PFSK-1 (cell line): Measurements from ENCODE around the gene ZNF618.

Experiments
- FOXP2 ChIP-seq: optimal IDR thresholded peaks from 2 replicates; pipeline ENCODE3; 2011; ENCODE audit warnings: borderline replicate concordance, control low read depth, inconsistent platforms; ENCODE audit not compliant: insufficient read depth; ENCODE audit errors: extremely low read length, extremely low read depth
- POLR2AphosphoS5 ChIP-seq: IDR thresholded peaks from 2 replicates; pipeline ENCODE4 v1.6.1; 2012; ENCODE audit warnings: low read depth, mild to moderate bottlenecking, control low read depth, low read length, moderate library complexity
- SIN3A ChIP-seq: IDR thresholded peaks from 2 replicates; pipeline ENCODE4 v1.6.1; 2012; ENCODE audit warnings: mild to moderate bottlenecking, low read length, moderate library complexity, borderline replicate concordance; ENCODE audit not compliant: insufficient read depth
- TAF1 ChIP-seq: IDR thresholded peaks from 2 replicates; pipeline ENCODE4 v1.6.1; 2012; ENCODE audit warnings: low read length, control low read depth, borderline replicate concordance; ENCODE audit not compliant: insufficient read depth
- TF ChIP-seq, protein P1 (sequence below), 2 experiments: IDR thresholded peaks; 2 replicates each; pipeline versions ENCODE4 v1.6.1 to v1.8.0; 2011 to 2012; ENCODE audit warnings: low read depth in 2 of 2, low read length in 2 of 2, control low read depth in 1 of 2, inconsistent platforms in 1 of 2, mild to moderate bottlenecking in 1 of 2, moderate library complexity in 1 of 2; ENCODE audit not compliant: insufficient read depth in 1 of 2

DNA sequence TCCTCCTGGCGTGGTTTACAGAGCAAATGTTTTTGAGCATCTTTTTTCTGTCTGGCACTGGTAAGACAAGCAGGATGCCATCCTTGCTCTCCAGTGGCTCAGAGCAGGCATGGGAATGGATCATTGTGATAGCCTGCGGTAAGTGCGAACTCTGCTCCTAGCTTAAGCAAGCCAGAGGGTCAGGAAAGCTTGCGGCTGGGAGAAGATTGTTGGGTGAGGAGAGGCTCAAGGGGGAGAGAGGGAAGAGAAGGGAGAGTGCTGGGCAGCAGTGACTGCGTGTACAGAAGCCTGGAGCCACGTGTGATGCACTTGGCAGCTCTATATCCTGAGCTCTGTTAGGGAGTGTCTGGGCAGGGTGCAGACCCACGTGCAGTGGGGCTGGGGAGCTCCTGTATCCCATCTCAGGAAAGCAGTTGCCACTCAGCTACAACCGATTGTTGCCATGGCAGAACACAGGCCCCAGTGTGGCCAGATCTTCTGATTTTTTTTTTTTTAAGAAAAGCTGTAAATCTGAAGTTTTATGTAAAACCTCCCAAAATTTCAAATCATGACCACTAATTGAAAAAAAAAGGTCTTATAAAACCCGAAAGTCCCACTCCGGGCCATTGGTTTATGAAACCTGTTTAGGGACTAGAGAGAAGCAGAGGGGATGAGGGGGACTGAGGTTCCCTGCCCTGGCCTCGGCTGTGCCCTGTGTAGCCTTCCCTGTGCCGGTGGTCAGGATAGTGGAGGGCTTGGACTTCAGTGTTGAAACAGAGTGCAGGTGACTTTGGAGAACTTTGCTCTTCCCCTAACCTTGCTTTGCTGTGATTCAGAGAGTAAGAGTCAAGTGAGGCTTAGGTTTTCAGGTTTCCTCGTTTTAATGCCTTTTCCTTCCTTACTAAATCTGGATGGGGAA lies 67.3 kb downstream of the ZNF618 start:
- TF ChIP-seq SIN3A (no peak), POLR2AphosphoS5 (no peak), TAF1 (no peak), FOXP2 (no peak)
- TF ChIP-seq, protein P1, sequence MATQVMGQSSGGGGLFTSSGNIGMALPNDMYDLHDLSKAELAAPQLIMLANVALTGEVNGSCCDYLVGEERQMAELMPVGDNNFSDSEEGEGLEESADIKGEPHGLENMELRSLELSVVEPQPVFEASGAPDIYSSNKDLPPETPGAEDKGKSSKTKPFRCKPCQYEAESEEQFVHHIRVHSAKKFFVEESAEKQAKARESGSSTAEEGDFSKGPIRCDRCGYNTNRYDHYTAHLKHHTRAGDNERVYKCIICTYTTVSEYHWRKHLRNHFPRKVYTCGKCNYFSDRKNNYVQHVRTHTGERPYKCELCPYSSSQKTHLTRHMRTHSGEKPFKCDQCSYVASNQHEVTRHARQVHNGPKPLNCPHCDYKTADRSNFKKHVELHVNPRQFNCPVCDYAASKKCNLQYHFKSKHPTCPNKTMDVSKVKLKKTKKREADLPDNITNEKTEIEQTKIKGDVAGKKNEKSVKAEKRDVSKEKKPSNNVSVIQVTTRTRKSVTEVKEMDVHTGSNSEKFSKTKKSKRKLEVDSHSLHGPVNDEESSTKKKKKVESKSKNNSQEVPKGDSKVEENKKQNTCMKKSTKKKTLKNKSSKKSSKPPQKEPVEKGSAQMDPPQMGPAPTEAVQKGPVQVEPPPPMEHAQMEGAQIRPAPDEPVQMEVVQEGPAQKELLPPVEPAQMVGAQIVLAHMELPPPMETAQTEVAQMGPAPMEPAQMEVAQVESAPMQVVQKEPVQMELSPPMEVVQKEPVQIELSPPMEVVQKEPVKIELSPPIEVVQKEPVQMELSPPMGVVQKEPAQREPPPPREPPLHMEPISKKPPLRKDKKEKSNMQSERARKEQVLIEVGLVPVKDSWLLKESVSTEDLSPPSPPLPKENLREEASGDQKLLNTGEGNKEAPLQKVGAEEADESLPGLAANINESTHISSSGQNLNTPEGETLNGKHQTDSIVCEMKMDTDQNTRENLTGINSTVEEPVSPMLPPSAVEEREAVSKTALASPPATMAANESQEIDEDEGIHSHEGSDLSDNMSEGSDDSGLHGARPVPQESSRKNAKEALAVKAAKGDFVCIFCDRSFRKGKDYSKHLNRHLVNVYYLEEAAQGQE (IDR thresholded peaks at IDR 0.05; ENCODE audit: insufficient read depth in 1 of 2, low read depth in 2 of 2, low read length in 2 of 2) = no peak
